Lower lobe of right lung (tissue), 2 donors: ENCODE measurements around the gene TBCE. TPM values are rescaled to one million over a fixed set of nuclear protein-coding genes. Genes with fewer than 3 reads are reported as not detected.
"Not testable (repeated sequence)": the region's sequence is repeated elsewhere in the genome, so short reads cannot be mapped to it uniquely, and the experiment has no call there.

Experiments used
- ATAC-seq, 2 donors: fragments of 200-7000 bp; cut with Tn5 transposase; one replicate each; pipeline ENCODE4 v1.9.1; 2020 to 2022; ENCODE audit warnings: mild to moderate bottlenecking in 2 of 2, moderate library complexity in 2 of 2
- DNase-seq: peaks from one replicate; pipeline ENCODE4 v3.0.0-alpha.2; 2020
- H3K27ac ChIP-seq: fragments of 200-600 bp; one replicate; pipeline ENCODE4 v1.8.0; 2022
- H3K27me3 ChIP-seq: fragments of 200-600 bp; one replicate; pipeline ENCODE4 v1.8.0; 2022; ENCODE audit warnings: low read depth
- H3K36me3 ChIP-seq: fragments of 200-600 bp; one replicate; pipeline ENCODE4 v1.8.0; 2022; ENCODE audit warnings: mild to moderate bottlenecking
- H3K4me1 ChIP-seq: fragments of 200-600 bp; one replicate; pipeline ENCODE4 v1.8.0; 2022
- H3K4me3 ChIP-seq: fragments of 200-600 bp; one replicate; pipeline ENCODE4 v1.8.0; 2022; ENCODE audit warnings: mild to moderate bottlenecking
- H3K9me3 ChIP-seq: fragments of 200-600 bp; one replicate; pipeline ENCODE4 v1.8.0; 2022
- CTCF ChIP-seq: fragments of 200-600 bp; IDR thresholded peaks from one replicate; pipeline ENCODE4 v1.8.0; 2022; ENCODE audit warnings: antibody characterized with exemption, mild to moderate bottlenecking
- intact Hi-C: fragments of 100-400 bp; cut with DNase I; formaldehyde crosslinking; loops from one replicate; pipeline ENCODE4 v1.11.0; 2022
- total RNA-seq: library from RNA; stranded (reverse); fragmentation: NEBNext Ultra II Directional; extraction: Animal tissue kit (Norgen Biotek cat#: 25700); gene quantifications from one replicate; pipeline ENCODE4 v1.2.1, GENCODE V29; 2021
- donor health status: DM: no; HTN: yes; CAD: no; lungs with severe emphysema.

The TBCE gene
- total RNA-seq, 1 donor from 2014 or later = 25.3 TPM

GRCh38 chr1:235351898-235352297 lies 15.3 kb upstream of the TBCE start:
- Histone ChIP-seq H3K9me3 (no peaks in the 10 kb centered on the region), H3K27ac (no peak overlapping the region), H3K27me3 (no peaks in the 10 kb centered on the region), H3K4me3 (no peak overlapping the region), H3K36me3 (no peaks in the 10 kb centered on the region), H3K4me1 (no peaks in the 10 kb centered on the region)
- ATAC-seq (no peak), DNase-seq (no peak)
- intact Hi-C loops = no loop called here
- TF ChIP-seq CTCF = no peak

- TF ChIP-seq CTCF = no peak
Measured at GRCh38 chr1:235357485-235358373, 9.5 kb upstream of the TBCE start.

GRCh38 chr1:235358899-235359298 lies 8.3 kb upstream of the TBCE start:
- H3K36me3 ChIP-seq = no peaks in the 10 kb centered on the region
- no peak overlapping the region for H3K27ac ChIP-seq
- DNase-seq (no peak), ATAC-seq (no peak)
- intact Hi-C loops = no loop called here
- H3K4me1 ChIP-seq = no peaks in the 10 kb centered on the region
- H3K4me3 ChIP-seq = no peak overlapping the region
- no peaks in the 10 kb centered on the region for H3K27me3 ChIP-seq
- H3K9me3 ChIP-seq = no peaks in the 10 kb centered on the region
- no peak for TF ChIP-seq CTCF

More at GRCh38 chr1:235357485-235358373, 9.5 kb upstream of the TBCE start:
- Histone ChIP-seq H3K9me3 (no peaks in the 10 kb centered on the region), H3K4me3 (no peak overlapping the region), H3K36me3 (no peaks in the 10 kb centered on the region), H3K27me3 (no peaks in the 10 kb centered on the region), H3K4me1 (no peaks in the 10 kb centered on the region), H3K27ac (no peak overlapping the region)
- ATAC-seq (no peak), DNase-seq (no peak)
- intact Hi-C loops = no loop called here

- DNase-seq, H3K27ac ChIP-seq, H3K36me3 ChIP-seq, H3K27me3 ChIP-seq, ATAC-seq, H3K9me3 ChIP-seq, intact Hi-C loops, H3K4me3 ChIP-seq: not testable (repeated sequence)
- peaks cover 13% of the 10 kb centered on the region for H3K4me1 ChIP-seq
Measured at GRCh38 chr1:235364189-235364588, 3.0 kb upstream of the TBCE start.

GRCh38 chr1:235366286-235366685 lies 941 bp upstream of the TBCE start:
- no peaks in the 10 kb centered on the region for H3K27me3 ChIP-seq
- H3K27ac ChIP-seq = peak overlapping the region; percentile 85
- no peak for DNase-seq
- intact Hi-C loops = no loop called here
- H3K4me3 ChIP-seq = no peak overlapping the region
- no peak for TF ChIP-seq CTCF
- ATAC-seq = no peak
- no peaks in the 10 kb centered on the region for H3K36me3 ChIP-seq
- H3K4me1 ChIP-seq = peaks cover 13% of the 10 kb centered on the region
- no peaks in the 10 kb centered on the region for H3K9me3 ChIP-seq

GRCh38 chr1:235368428-235368827 lies 1.2 kb downstream of the TBCE start:
- Histone ChIP-seq H3K27me3 (no peaks in the 10 kb centered on the region), H3K4me1 (peaks cover 13% of the 10 kb centered on the region), H3K36me3 (no peaks in the 10 kb centered on the region), H3K27ac (no peak overlapping the region), H3K9me3 (no peaks in the 10 kb centered on the region), H3K4me3 (peak overlapping the region; percentile 86)
- ATAC-seq (no peak), DNase-seq (no peak)
- TF ChIP-seq CTCF = no peak
- intact Hi-C loops = no loop called here
